Stimulated activated CD8-positive, alpha-beta memory T cell treated with anti-CD3 and anti-CD28 coated beads, Interleukin-15, amount 100 ng/mL, for 4 hours (primary cell): Measurements from ENCODE around the gene SEPTIN3.

Experiments used
- DNase-seq, 2 donors: peaks; one replicate each; pipeline ENCODE4 v3.0.0-alpha.2; 2020; ENCODE audit warnings: low read depth in 2 of 2

Gene SEPTIN3

GRCh38 chr22:42016111-42016510 lies 46.9 kb downstream of the SEPTIN3 start:
- no peak for DNase-seq

- no peak for DNase-seq
Observed at GRCh38 chr22:42018224-42018623, 49.0 kb downstream of the SEPTIN3 start.
